Measurements from ENCODE around the gene RAP1A.
A peak's percentile ranks its signal among the peaks of the same experiment; 100 is the strongest.

GRCh38 chr1:111620441-111620971 is 917 bp downstream of the RAP1A start:
- TF ChIP-seq CTCF (IDR thresholded peaks at IDR 0.05) = no peak
- no peak for TF ChIP-seq EP300 (IDR thresholded peaks at IDR 0.05; ENCODE audit: borderline replicate concordance in 1 of 2, low read depth in 1 of 2, low read length in 1 of 2)
- TF ChIP-seq EZH2phosphoT487 (IDR thresholded peaks at IDR 0.05; ENCODE audit: borderline replicate concordance, low read depth) = no peak
- TF ChIP-seq MAX (IDR thresholded peaks at IDR 0.05; ENCODE audit: low read depth) = peak; percentile 78
